ENCODE data around the gene ZFP36.

- TF ChIP-seq POLR2A (IDR thresholded peaks at IDR 0.05) (no peak), CTCF (IDR thresholded peaks at IDR 0.05) (no peak)
These were observed 16.8 kb downstream of the ZFP36 start for GRCh38 chr19:39423258-39424086.

All from adrenal gland (tissue), 5 donors.